Tibial nerve (tissue), 4 donors: Measurements from ENCODE around the gene PNLDC1. TPM values are rescaled to one million over a fixed set of nuclear protein-coding genes. Genes with fewer than 3 reads are reported as not detected.
"Not testable (repeated sequence)": the region's sequence is repeated elsewhere in the genome, so short reads cannot be mapped to it uniquely, and the experiment has no call there.

Experiments
- DNase-seq, 2 donors: peaks; one replicate each; pipeline ENCODE4 v3.0.0-alpha.2; 2019; ENCODE audit warnings: low spot score in 2 of 2
- H3K27ac ChIP-seq, 4 donors: fragments of 200-600 bp; sonication (generic) in 3 of 4; one replicate each; pipeline ENCODE4 v1.5.1; 2017 to 2019; ENCODE audit warnings: mild to moderate bottlenecking in 1 of 4
- H3K27me3 ChIP-seq, 2 donors: fragments of 200-600 bp; sonication (generic) in 1 of 2; one replicate each; pipeline versions ENCODE4 v1.5.1 to v1.6.0; 2017 to 2019
- H3K36me3 ChIP-seq, 3 donors: fragments of 200-600 bp; sonication (generic); one replicate each; pipeline ENCODE4 v1.5.1; 2018 to 2019
- H3K4me1 ChIP-seq, 4 donors: fragments of 200-600 bp; sonication (generic) in 3 of 4; one replicate each; pipeline ENCODE4 v1.5.1; 2017 to 2019
- H3K4me3 ChIP-seq, 4 donors: fragments of 200-600 bp; sonication (generic) in 3 of 4; one replicate each; pipeline ENCODE4 v1.5.1; 2017 to 2019; ENCODE audit warnings: mild to moderate bottlenecking in 1 of 4, moderate library complexity in 1 of 4
- H3K9me3 ChIP-seq, 4 donors: fragments of 200-600 bp; sonication (generic) in 3 of 4; one replicate each; pipeline ENCODE4 v1.5.1; 2017 to 2019
- EP300 ChIP-seq, 2 donors: sonication (generic); formaldehyde crosslinking; IDR thresholded peaks; one replicate each; pipeline ENCODE4 v1.6.1; 2017; ENCODE audit warnings: antibody characterized with exemption in 2 of 2, mild to moderate bottlenecking in 1 of 2
- POLR2A ChIP-seq, 2 donors: fragments of 450-650 bp; IDR thresholded peaks; one replicate each; pipeline ENCODE4 v1.6.1; 2017; ENCODE audit warnings: antibody characterized with exemption in 2 of 2, mild to moderate bottlenecking in 2 of 2, moderate library complexity in 2 of 2
- WGBS, 2 donors: methylation state at CpG; one replicate each; pipeline ENCODE4 v1.1.5; 2018; 5-methylcytosine and 5-hydroxymethylcytosine counted together
- total RNA-seq, 4 donors: library from RNA; depleted of rRNA; stranded (reverse); fragments of >200 nt; gene quantifications; one replicate each; pipeline ENCODE4 v1.1.0, GENCODE V29; 2016
- TF ChIP-seq, protein P1 (sequence below), 5 experiments: fragments of 200-600 bp in 3 of 5; fragments of 450-650 bp in 2 of 5; sonication (generic) in 3 of 5; IDR thresholded peaks; one replicate each; pipeline ENCODE4 v1.5.1; 2016 to 2019; ENCODE audit warnings: antibody characterized with exemption in 5 of 5, mild to moderate bottlenecking in 3 of 5, moderate library complexity in 2 of 5

The PNLDC1 gene
- total RNA-seq, 4 donors from 2014 or later = 1.1 TPM; not detected in 3

GRCh38 chr6:159809149-159809548 is 9.1 kb downstream of the PNLDC1 start:
- Histone ChIP-seq H3K4me3 (no peak overlapping the region), H3K9me3 (no peaks in the 10 kb centered on the region), H3K4me1 (no peaks in the 10 kb centered on the region), H3K36me3 (peaks cover 0 to 9% (median 0%) of the 10 kb centered on the region in 3 donors), H3K27me3 (no peaks in the 10 kb centered on the region), H3K27ac (no peak overlapping the region)
- DNase-seq = no peak
- TF ChIP-seq POLR2A (IDR thresholded peaks at IDR 0.05) (no peak), EP300 (IDR thresholded peaks at IDR 0.05) (no peak)
- TF ChIP-seq, protein P1, sequence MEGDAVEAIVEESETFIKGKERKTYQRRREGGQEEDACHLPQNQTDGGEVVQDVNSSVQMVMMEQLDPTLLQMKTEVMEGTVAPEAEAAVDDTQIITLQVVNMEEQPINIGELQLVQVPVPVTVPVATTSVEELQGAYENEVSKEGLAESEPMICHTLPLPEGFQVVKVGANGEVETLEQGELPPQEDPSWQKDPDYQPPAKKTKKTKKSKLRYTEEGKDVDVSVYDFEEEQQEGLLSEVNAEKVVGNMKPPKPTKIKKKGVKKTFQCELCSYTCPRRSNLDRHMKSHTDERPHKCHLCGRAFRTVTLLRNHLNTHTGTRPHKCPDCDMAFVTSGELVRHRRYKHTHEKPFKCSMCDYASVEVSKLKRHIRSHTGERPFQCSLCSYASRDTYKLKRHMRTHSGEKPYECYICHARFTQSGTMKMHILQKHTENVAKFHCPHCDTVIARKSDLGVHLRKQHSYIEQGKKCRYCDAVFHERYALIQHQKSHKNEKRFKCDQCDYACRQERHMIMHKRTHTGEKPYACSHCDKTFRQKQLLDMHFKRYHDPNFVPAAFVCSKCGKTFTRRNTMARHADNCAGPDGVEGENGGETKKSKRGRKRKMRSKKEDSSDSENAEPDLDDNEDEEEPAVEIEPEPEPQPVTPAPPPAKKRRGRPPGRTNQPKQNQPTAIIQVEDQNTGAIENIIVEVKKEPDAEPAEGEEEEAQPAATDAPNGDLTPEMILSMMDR (IDR thresholded peaks at IDR 0.05) = no peak
- 88 to 93% methylated on average over 4 of the region's 4 CpGs for WGBS, 2 donors

DNA sequence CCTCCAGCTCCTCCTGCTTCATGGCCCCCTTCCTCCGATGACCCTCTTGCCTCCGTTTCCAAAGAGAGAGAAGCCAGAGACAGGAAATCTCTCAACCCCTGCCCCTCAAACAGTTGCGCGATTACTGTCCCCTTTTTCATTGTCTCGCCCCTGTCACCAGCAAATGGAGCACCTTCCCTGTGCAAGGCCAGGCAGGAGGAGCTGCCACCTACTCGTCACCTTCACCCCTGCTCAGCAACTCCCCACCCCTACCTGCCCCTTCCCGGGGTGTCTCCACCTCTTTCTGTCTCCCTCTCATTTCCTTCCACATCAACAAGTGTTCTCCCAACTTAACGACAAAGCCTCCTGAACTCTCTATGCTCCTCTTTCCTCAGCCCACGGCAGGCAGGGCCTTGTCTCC is 13.7 kb downstream of the PNLDC1 start:
- Histone ChIP-seq H3K36me3 (peaks cover 0 to 9% (median 0%) of the 10 kb centered on the region in 3 donors), H3K4me1 (no peaks in the 10 kb centered on the region), H3K4me3 (no peak overlapping the region), H3K9me3 (no peaks in the 10 kb centered on the region), H3K27me3 (no peaks in the 10 kb centered on the region), H3K27ac (no peak overlapping the region)
- TF ChIP-seq EP300 (IDR thresholded peaks at IDR 0.05) = no peak
- TF ChIP-seq POLR2A (IDR thresholded peaks at IDR 0.05) = no peak
- TF ChIP-seq, protein P1 (IDR thresholded peaks at IDR 0.05) = no peak
- DNase-seq = no peak
- WGBS, 2 donors = 82% methylated on average over 9 of the region's 9 CpGs

DNA sequence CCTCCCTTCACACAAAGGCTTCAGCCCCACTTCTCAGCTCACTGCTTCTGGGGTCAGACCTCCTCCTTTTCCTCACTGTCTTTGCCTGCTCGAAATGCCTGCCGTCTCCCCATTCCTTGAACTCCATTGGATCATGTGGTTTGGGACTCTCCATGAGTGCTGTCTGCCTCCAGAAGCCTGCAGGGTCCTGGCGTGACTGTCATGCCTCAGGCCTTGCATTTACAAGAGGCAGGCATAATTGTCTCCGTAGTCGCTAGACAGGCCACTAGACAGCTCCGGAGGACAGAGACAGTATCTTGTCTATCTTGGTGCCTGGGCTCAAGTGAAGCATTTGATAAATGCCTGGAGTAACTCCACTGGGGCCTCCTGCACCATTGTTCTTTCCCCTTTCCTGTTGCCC is 15.3 kb downstream of the PNLDC1 start:
- TF ChIP-seq EP300 (IDR thresholded peaks at IDR 0.05) = no peak
- TF ChIP-seq, protein P1 (IDR thresholded peaks at IDR 0.05) = no peak
- no peak for TF ChIP-seq POLR2A (IDR thresholded peaks at IDR 0.05)
- H3K36me3 ChIP-seq = peaks cover 0 to 20% (median 0%) of the 10 kb centered on the region in 3 donors
- H3K27ac ChIP-seq = no peak overlapping the region
- no peak overlapping the region for H3K4me3 ChIP-seq
- H3K9me3 ChIP-seq = no peaks in the 10 kb centered on the region
- no peak for DNase-seq
- no peaks in the 10 kb centered on the region for H3K27me3 ChIP-seq
- 54 to 73% methylated on average over 6 of the region's 6 CpGs for WGBS, 2 donors
- no peaks in the 10 kb centered on the region for H3K4me1 ChIP-seq

- not testable (repeated sequence) for H3K9me3 ChIP-seq, H3K4me3 ChIP-seq, H3K4me1 ChIP-seq, DNase-seq, H3K27ac ChIP-seq, H3K27me3 ChIP-seq
- WGBS, 2 donors = 67 to 86% methylated on average over 3 of the region's 3 CpGs
- H3K36me3 ChIP-seq = peaks cover 0 to 21% (median 0%) of the 10 kb centered on the region in 3 donors
These were observed 16.7 kb downstream of the PNLDC1 start for GRCh38 chr6:159816775-159817174.

- no peak for TF ChIP-seq EP300 (IDR thresholded peaks at IDR 0.05)
- TF ChIP-seq, protein P1 (IDR thresholded peaks at IDR 0.05) = no peak
- TF ChIP-seq POLR2A (IDR thresholded peaks at IDR 0.05) = no peak
- Histone ChIP-seq H3K9me3 (no peaks in the 10 kb centered on the region), H3K36me3 (peaks cover 0 to 21% (median 0%) of the 10 kb centered on the region in 3 donors), H3K27me3 (no peaks in the 10 kb centered on the region), H3K27ac (no peak overlapping the region), H3K4me1 (no peaks in the 10 kb centered on the region), H3K4me3 (no peak overlapping the region)
- 87 to 90% methylated on average over 21 to 23 of the region's 23 CpGs for WGBS, 2 donors
- DNase-seq = no peak
These were observed 18.1 kb downstream of the PNLDC1 start for GRCh38 chr6:159817951-159818739.
